Measurements from ENCODE around the gene PRKCSH.
"Not testable (repeated sequence)": the region's sequence is repeated elsewhere in the genome, so short reads cannot be mapped to it uniquely, and the experiment has no call there.

PRKCSH gene

DNA sequence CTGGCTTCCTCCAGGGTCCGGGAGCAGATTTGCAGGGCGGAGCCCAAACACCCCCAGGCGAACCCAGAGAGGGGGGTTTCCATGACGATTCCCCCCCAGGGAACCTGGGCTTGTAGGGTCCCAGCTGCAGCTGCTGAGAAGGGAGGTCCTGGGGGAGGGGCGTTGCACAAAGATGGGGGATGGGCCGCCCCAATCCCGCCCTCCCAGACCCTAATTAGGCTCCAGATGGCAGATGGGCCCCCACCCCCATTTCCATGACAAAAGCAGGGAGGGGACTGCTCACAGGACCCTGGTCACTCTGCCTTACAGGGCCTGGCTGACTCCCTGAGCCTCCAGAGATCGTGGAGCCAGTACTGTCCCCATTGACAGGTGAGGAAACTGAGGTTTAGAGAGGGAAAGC is 30.2 kb downstream of the PRKCSH start:
- TF ChIP-seq CTCF (conservative IDR thresholded peaks at IDR 0.05; ENCODE audit: low read length) (no peak), EZH2phosphoT487 (IDR thresholded peaks at IDR 0.05; ENCODE audit: borderline replicate concordance) (no peak)
- Histone ChIP-seq H3K4me2 (ENCODE audit: low read depth, low read length, poor library complexity, severe bottlenecking) (no peak overlapping the region), H3K27me3 (ENCODE audit: insufficient read depth, low read length, poor library complexity, severe bottlenecking) (no peaks in the 10 kb centered on the region), H3K9me3 (ENCODE audit: insufficient read depth, low read depth, low read length) (no peaks in the 10 kb centered on the region), H4K20me1 (ENCODE audit: insufficient read depth, low read length, poor library complexity, severe bottlenecking) (no peaks in the 10 kb centered on the region), H3K4me1 (ENCODE audit: insufficient read depth, low read length, poor library complexity, severe bottlenecking) (no peaks in the 10 kb centered on the region), H3K79me2 (ENCODE audit: insufficient read depth, low read length) (no peaks in the 10 kb centered on the region), H2AFZ (ENCODE audit: low read length) (no peak overlapping the region), H3K36me3 (ENCODE audit: insufficient read depth, low read length) (no peaks in the 10 kb centered on the region), H3K9me2 (replicated peaks; ENCODE audit: low read depth, low read length) (no peaks in the 10 kb centered on the region), H3K4me3 (ENCODE audit: low read length, poor library complexity, severe bottlenecking) (no peak overlapping the region), H3F3A (ENCODE audit: low read depth) (no peaks in the 10 kb centered on the region), H3K9ac (ENCODE audit: low read depth, low read length, poor library complexity, severe bottlenecking) (no peak overlapping the region)

- not testable (repeated sequence) for H3K27me3 ChIP-seq (ENCODE audit: insufficient read depth, low read length, poor library complexity, severe bottlenecking); H3K9me3 ChIP-seq (ENCODE audit: insufficient read depth, low read depth, low read length); H3K9ac ChIP-seq (ENCODE audit: low read depth, low read length, poor library complexity, severe bottlenecking); H3K79me2 ChIP-seq (ENCODE audit: insufficient read depth, low read length); H3F3A ChIP-seq (ENCODE audit: low read depth); H3K4me1 ChIP-seq (ENCODE audit: insufficient read depth, low read length, poor library complexity, severe bottlenecking); H3K9me2 ChIP-seq (replicated peaks; ENCODE audit: low read depth, low read length); H4K20me1 ChIP-seq (ENCODE audit: insufficient read depth, low read length, poor library complexity, severe bottlenecking); H3K4me2 ChIP-seq (ENCODE audit: low read depth, low read length, poor library complexity, severe bottlenecking); H2AFZ ChIP-seq (ENCODE audit: low read length); H3K4me3 ChIP-seq (ENCODE audit: low read length, poor library complexity, severe bottlenecking); H3K36me3 ChIP-seq (ENCODE audit: insufficient read depth, low read length)
These were observed 32.9 kb downstream of the PRKCSH start for GRCh38 chr19:11468266-11468845.

DNA sequence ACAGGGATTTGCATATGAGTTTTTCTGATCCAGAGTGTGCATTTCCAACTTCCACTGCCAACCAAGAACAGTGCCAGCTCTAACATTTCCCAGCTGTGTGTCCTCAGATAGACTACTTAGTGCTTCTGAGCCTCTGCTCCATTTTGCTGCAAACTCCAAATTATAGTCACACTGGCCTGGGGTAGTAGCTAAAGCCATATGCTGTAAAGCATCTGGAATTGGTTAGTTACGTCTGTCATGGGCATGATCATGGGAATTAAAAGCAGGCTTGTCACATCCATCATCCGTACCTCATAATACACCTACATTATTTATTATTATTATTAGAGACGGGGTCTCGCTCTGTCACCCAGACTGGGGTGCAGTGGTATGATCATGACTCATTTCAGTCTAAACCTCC is 38.3 kb downstream of the PRKCSH start:
- no peaks in the 10 kb centered on the region for H3F3A ChIP-seq (ENCODE audit: low read depth)
- TF ChIP-seq EZH2phosphoT487 (IDR thresholded peaks at IDR 0.05; ENCODE audit: borderline replicate concordance) (no peak), CTCF (conservative IDR thresholded peaks at IDR 0.05; ENCODE audit: low read length) (no peak)
- H3K9ac ChIP-seq (ENCODE audit: low read depth, low read length, poor library complexity, severe bottlenecking): no peak overlapping the region
- H3K79me2 ChIP-seq (ENCODE audit: insufficient read depth, low read length): no peaks in the 10 kb centered on the region
- no peaks in the 10 kb centered on the region for H4K20me1 ChIP-seq (ENCODE audit: insufficient read depth, low read length, poor library complexity, severe bottlenecking)
- H3K27me3 ChIP-seq (ENCODE audit: insufficient read depth, low read length, poor library complexity, severe bottlenecking): no peaks in the 10 kb centered on the region
- no peak overlapping the region for H3K4me2 ChIP-seq (ENCODE audit: low read depth, low read length, poor library complexity, severe bottlenecking)
- no peak overlapping the region for H3K4me3 ChIP-seq (ENCODE audit: low read length, poor library complexity, severe bottlenecking)
- no peaks in the 10 kb centered on the region for H3K9me2 ChIP-seq (replicated peaks; ENCODE audit: low read depth, low read length)
- H3K36me3 ChIP-seq (ENCODE audit: insufficient read depth, low read length): no peaks in the 10 kb centered on the region
- H3K9me3 ChIP-seq (ENCODE audit: insufficient read depth, low read depth, low read length): no peaks in the 10 kb centered on the region
- H3K4me1 ChIP-seq (ENCODE audit: insufficient read depth, low read length, poor library complexity, severe bottlenecking): no peaks in the 10 kb centered on the region
- H2AFZ ChIP-seq (ENCODE audit: low read length): no peak overlapping the region

GRCh38 chr19:11475343-11475742 is 39.9 kb downstream of the PRKCSH start:
- not testable (repeated sequence) for H3K4me2 ChIP-seq (ENCODE audit: low read depth, low read length, poor library complexity, severe bottlenecking); H3K9ac ChIP-seq (ENCODE audit: low read depth, low read length, poor library complexity, severe bottlenecking); H3K4me3 ChIP-seq (ENCODE audit: low read length, poor library complexity, severe bottlenecking); H3K9me2 ChIP-seq (replicated peaks; ENCODE audit: low read depth, low read length); H3F3A ChIP-seq (ENCODE audit: low read depth); H2AFZ ChIP-seq (ENCODE audit: low read length); H3K9me3 ChIP-seq (ENCODE audit: insufficient read depth, low read depth, low read length); H3K4me1 ChIP-seq (ENCODE audit: insufficient read depth, low read length, poor library complexity, severe bottlenecking); H4K20me1 ChIP-seq (ENCODE audit: insufficient read depth, low read length, poor library complexity, severe bottlenecking); H3K36me3 ChIP-seq (ENCODE audit: insufficient read depth, low read length); H3K27me3 ChIP-seq (ENCODE audit: insufficient read depth, low read length, poor library complexity, severe bottlenecking); H3K79me2 ChIP-seq (ENCODE audit: insufficient read depth, low read length)

Measured in Loucy (cell line).